PC-3 (cell line): ENCODE data around the gene SCUBE3. TPM values are rescaled to one million over a fixed set of nuclear protein-coding genes. Genes with fewer than 3 reads are reported as not detected.

ENCODE experiments used
- ATAC-seq: fragments of 200-7000 bp; cut with Tn5 transposase; 2 replicates; pipeline ENCODE4 v1.9.1; 2020; ENCODE audit warnings: mild to moderate bottlenecking, moderate library complexity
- BruUV-seq: library from RNA; stranded (reverse); fragments of 400-500 nt; replicated peaks from 2 replicates; lab custom pipeline; 2021; lab: Mats Ljungman, UMichigan
- CTCF ChIA-PET: fragments of 300-600 bp; sonication (Branson Sonifier 250); formaldehyde crosslinking; loops from one replicate; lab custom pipeline; 2022; ENCODE audit warnings: antibody characterized with exemption; lab: Charles Lee
- POLR2A ChIA-PET: fragments of 300-600 bp; sonication (Branson Sonifier 250); formaldehyde crosslinking; loops from one replicate; lab custom pipeline; 2022; ENCODE audit warnings: antibody characterized with exemption; ENCODE audit not compliant: unreplicated experiment; lab: Charles Lee
- DNase-seq: peaks from one replicate; pipeline ENCODE4 v3.0.0-alpha.2; 2015
- H2AFZ ChIP-seq: fragments of 300-600 bp; sonication (generic); 2 replicates; pipeline ENCODE4 v1.6.0; 2016; ENCODE audit warnings: antibody characterized with exemption, low read length
- H3F3A ChIP-seq: fragments of 300-600 bp; sonication (generic); one replicate; pipeline ENCODE4 v1.6.0; 2017; ENCODE audit warnings: antibody characterized with exemption, low read length, control low read depth, mild to moderate bottlenecking; ENCODE audit not compliant: unreplicated experiment
- H3K27ac ChIP-seq: fragments of 300-600 bp; sonication (generic); 2 replicates; pipeline ENCODE4 v1.5.1; 2016; ENCODE audit warnings: mild to moderate bottlenecking, low read length
- H3K27me3 ChIP-seq: fragments of 300-600 bp; sonication (generic); 2 replicates; pipeline ENCODE4 v1.6.1; 2016; ENCODE audit warnings: low read length, mixed read lengths
- H3K36me3 ChIP-seq: fragments of 300-600 bp; sonication (generic); 2 replicates; pipeline ENCODE4 v1.6.1; 2016; ENCODE audit warnings: low read depth, mixed run types, low read length, mixed read lengths
- H3K4me1 ChIP-seq: fragments of 300-600 bp; sonication (generic); 2 replicates; pipeline ENCODE4 v1.5.1; 2016; ENCODE audit warnings: low read length; ENCODE audit not compliant: insufficient read depth
- H3K4me2 ChIP-seq: fragments of 300-600 bp; sonication (generic); 2 replicates; pipeline ENCODE4 v1.6.0; 2016; ENCODE audit warnings: low read length
- H3K4me3 ChIP-seq: fragments of 300-600 bp; sonication (generic); 2 replicates; pipeline ENCODE4 v1.5.1; 2016; ENCODE audit warnings: mild to moderate bottlenecking, low read length, mixed read lengths
- H3K79me2 ChIP-seq: fragments of 300-600 bp; sonication (generic); 2 replicates; pipeline ENCODE4 v1.6.1; 2017; ENCODE audit warnings: low read length, mixed read lengths
- H3K9ac ChIP-seq: fragments of 300-600 bp; sonication (generic); 2 replicates; pipeline ENCODE4 v1.6.0; 2016; ENCODE audit warnings: mild to moderate bottlenecking, low read length
- H3K9me2 ChIP-seq: fragments of 300-600 bp; sonication (generic); replicated peaks from 2 replicates; pipeline ENCODE4 v1.6.1; 2016; ENCODE audit warnings: mixed run types, low read length, mixed read lengths
- H3K9me3 ChIP-seq: fragments of 300-600 bp; sonication (generic); 2 replicates; pipeline ENCODE4 v1.6.1; 2016; ENCODE audit warnings: low read length, mixed read lengths
- H4K20me1 ChIP-seq: fragments of 300-600 bp; sonication (generic); 2 replicates; pipeline ENCODE4 v1.6.1; 2016; ENCODE audit warnings: low read length, mixed read lengths
- CTCF ChIP-seq: fragments of 300-600 bp; sonication (generic); conservative IDR thresholded peaks from 2 replicates; pipeline ENCODE4 v1.5.1; 2017; ENCODE audit warnings: antibody characterized with exemption, low read depth, mild to moderate bottlenecking, low read length
- EZH2 ChIP-seq: fragments of 300-600 bp; sonication (generic); IDR thresholded peaks from one replicate; pipeline ENCODE4 v1.6.1; 2017; ENCODE audit warnings: antibody characterized with exemption, mild to moderate bottlenecking, low read length; ENCODE audit not compliant: unreplicated experiment
- EZH2phosphoT487 ChIP-seq: fragments of 300-600 bp; sonication (generic); IDR thresholded peaks from 2 replicates; pipeline ENCODE4 v1.6.1; 2018; ENCODE audit warnings: mild to moderate bottlenecking, antibody characterized with exemption, low read length, borderline replicate concordance
- intact Hi-C: fragments of 100-400 bp; cut with micrococcal nuclease; formaldehyde crosslinking; loops from 2 replicates; pipeline ENCODE4 v1.9.0; 2023
- total RNA-seq: library from RNA; depleted of rRNA; stranded (reverse); fragments of >200 nt; gene quantifications from 2 replicates; pipeline ENCODE4 v1.2.3, GENCODE V29; 2014

SCUBE3 gene
- total RNA-seq, 1 experiment from 2014 or later = 1.5 TPM

- ATAC-seq = no peak
- peaks cover 8% of the 10 kb centered on the region; the same call in 1 of the 2 replicates for H3K9me3 ChIP-seq
- no peak overlapping the region for H3K9ac ChIP-seq
- BruUV-seq = no TSS peak
- ChIA-PET POLR2A (no interaction called here), CTCF (no interaction called here)
- intact Hi-C loops = no loop called here
- DNase-seq = no peak
- no peak overlapping the region for H3K4me2 ChIP-seq
- H3K79me2 ChIP-seq = no peaks in the 10 kb centered on the region
- no peaks in the 10 kb centered on the region for H4K20me1 ChIP-seq
- no peaks in the 10 kb centered on the region for H3K36me3 ChIP-seq
- H3F3A ChIP-seq = no peaks in the 10 kb centered on the region
- no peaks in the 10 kb centered on the region for H3K4me1 ChIP-seq
- H3K27me3 ChIP-seq = no peaks in the 10 kb centered on the region
- TF ChIP-seq EZH2phosphoT487 (no peak), EZH2 (no peak), CTCF (no peak)
- no peaks in the 10 kb centered on the region for H3K9me2 ChIP-seq
- no peak overlapping the region for H3K4me3 ChIP-seq
- H3K27ac ChIP-seq = no peak overlapping the region
- H2AFZ ChIP-seq = no peak overlapping the region
These were observed 16.7 kb downstream of the SCUBE3 start for GRCh38 chr6:35230498-35230897.

- no peaks in the 10 kb centered on the region for H3K79me2 ChIP-seq
- no peak overlapping the region for H3K27ac ChIP-seq
- no peaks in the 10 kb centered on the region for H4K20me1 ChIP-seq
- TF ChIP-seq CTCF (no peak), EZH2phosphoT487 (no peak), EZH2 (no peak)
- ATAC-seq = no peak
- no peaks in the 10 kb centered on the region for H3K36me3 ChIP-seq
- ChIA-PET CTCF (no interaction called here), POLR2A (no interaction called here)
- no peaks in the 10 kb centered on the region for H3F3A ChIP-seq
- no peak for DNase-seq
- no peak overlapping the region for H2AFZ ChIP-seq
- H3K4me1 ChIP-seq = no peaks in the 10 kb centered on the region
- H3K27me3 ChIP-seq = no peaks in the 10 kb centered on the region
- no peak overlapping the region for H3K4me2 ChIP-seq
- H3K4me3 ChIP-seq = no peak overlapping the region
- H3K9me3 ChIP-seq = peaks cover 8% of the 10 kb centered on the region; the same call in 1 of the 2 replicates
- no TSS peak for BruUV-seq
- intact Hi-C loops = no loop called here
- H3K9me2 ChIP-seq = no peaks in the 10 kb centered on the region
- no peak overlapping the region for H3K9ac ChIP-seq
These were observed 17.2 kb downstream of the SCUBE3 start for GRCh38 chr6:35230950-35231349.

- no peak overlapping the region for H3K4me3 ChIP-seq
- no TSS peak for BruUV-seq
- DNase-seq (no peak), ATAC-seq (no peak)
- POLR2A ChIA-PET = no interaction called here
- no peaks in the 10 kb centered on the region for H3K9me2 ChIP-seq
- CTCF ChIA-PET = no interaction called here
- no peak overlapping the region for H3K4me2 ChIP-seq
- TF ChIP-seq CTCF (no peak), EZH2phosphoT487 (no peak), EZH2 (no peak)
- H4K20me1 ChIP-seq = no peaks in the 10 kb centered on the region
- no peaks in the 10 kb centered on the region for H3K4me1 ChIP-seq
- no peak overlapping the region for H3K27ac ChIP-seq
- no peaks in the 10 kb centered on the region for H3K27me3 ChIP-seq
- H3F3A ChIP-seq = no peaks in the 10 kb centered on the region
- H3K36me3 ChIP-seq = no peaks in the 10 kb centered on the region
- peaks cover 8% of the 10 kb centered on the region; the same call in 1 of the 2 replicates for H3K9me3 ChIP-seq
- H2AFZ ChIP-seq = no peak overlapping the region
- intact Hi-C loops = no loop called here
- H3K79me2 ChIP-seq = no peaks in the 10 kb centered on the region
- H3K9ac ChIP-seq = no peak overlapping the region
These were observed 17.8 kb downstream of the SCUBE3 start for GRCh38 chr6:35231563-35231962.
